Tibial nerve (tissue), 4 donors: ENCODE data around the gene OSBPL6.

Experiments used
- CTCF ChIP-seq, 5 experiments: fragments of 200-600 bp in 3 of 5; fragments of 450-650 bp in 2 of 5; sonication (generic) in 3 of 5; IDR thresholded peaks; one replicate each; pipeline ENCODE4 v1.5.1; 2016 to 2019; ENCODE audit warnings: antibody characterized with exemption in 5 of 5, mild to moderate bottlenecking in 3 of 5, moderate library complexity in 2 of 5
- EP300 ChIP-seq, 2 donors: sonication (generic); formaldehyde crosslinking; IDR thresholded peaks; one replicate each; pipeline ENCODE4 v1.6.1; 2017; ENCODE audit warnings: antibody characterized with exemption in 2 of 2, mild to moderate bottlenecking in 1 of 2
- POLR2A ChIP-seq, 2 donors: fragments of 450-650 bp; IDR thresholded peaks; one replicate each; pipeline ENCODE4 v1.6.1; 2017; ENCODE audit warnings: antibody characterized with exemption in 2 of 2, mild to moderate bottlenecking in 2 of 2, moderate library complexity in 2 of 2

GRCh38 chr2:178344121-178344520 is 149.8 kb downstream of the OSBPL6 start:
- TF ChIP-seq CTCF (IDR thresholded peaks at IDR 0.05) (no peak), POLR2A (IDR thresholded peaks at IDR 0.05) (no peak), EP300 (IDR thresholded peaks at IDR 0.05) (no peak)
